ENCODE results near the gene ENDOG. TPM values are rescaled to one million over a fixed set of nuclear protein-coding genes. Genes with fewer than 3 reads are reported as not detected.
"Not testable (repeated sequence)": the region's sequence is repeated elsewhere in the genome, so short reads cannot be mapped to it uniquely, and the experiment has no call there.

The ENDOG gene
- total and polyA plus RNA-seq, 3 donors from 2014 or later, result 28.9 to 33.9 (median 30.4) TPM

DNA sequence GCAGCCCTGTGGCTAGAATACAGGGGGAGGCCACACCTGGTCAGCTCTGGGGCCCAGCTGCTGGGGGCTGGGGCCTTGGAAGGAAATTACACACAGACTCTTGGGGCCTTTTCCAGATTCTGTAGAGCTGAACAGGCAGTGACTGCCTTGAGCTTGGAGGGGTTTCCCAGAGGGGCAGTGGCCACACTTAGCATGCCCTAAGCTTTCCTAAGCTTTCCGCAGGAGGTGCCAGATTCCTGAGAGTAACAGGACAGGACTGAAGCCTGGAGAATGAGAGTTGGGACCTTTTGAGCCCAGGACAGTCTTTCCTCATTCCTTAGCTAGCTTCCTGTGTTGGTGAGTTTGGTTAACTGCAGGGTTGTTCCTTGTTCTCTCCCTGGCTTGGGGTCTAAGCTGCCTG, 29.9 kb upstream of the ENDOG start:
- Histone ChIP-seq H3K27me3 (no peaks in the 10 kb centered on the region), H3K4me1 (peaks cover 11% of the 10 kb centered on the region), H3K27ac (peak overlapping the region in 1 of 2 donors; percentile 84), H3K4me3 (no peak overlapping the region), H3K9me3 (no peaks in the 10 kb centered on the region), H3K36me3 (ENCODE audit: low read depth, missing control alignments) (no peaks in the 10 kb centered on the region)
- intact Hi-C loops (cut with DNase I; ENCODE audit: low total_unique reads), result no loop called here
- 89 to 94% methylated on average over 1 of the region's 1 CpG for WGBS, 2 donors
- TF ChIP-seq, protein P1, sequence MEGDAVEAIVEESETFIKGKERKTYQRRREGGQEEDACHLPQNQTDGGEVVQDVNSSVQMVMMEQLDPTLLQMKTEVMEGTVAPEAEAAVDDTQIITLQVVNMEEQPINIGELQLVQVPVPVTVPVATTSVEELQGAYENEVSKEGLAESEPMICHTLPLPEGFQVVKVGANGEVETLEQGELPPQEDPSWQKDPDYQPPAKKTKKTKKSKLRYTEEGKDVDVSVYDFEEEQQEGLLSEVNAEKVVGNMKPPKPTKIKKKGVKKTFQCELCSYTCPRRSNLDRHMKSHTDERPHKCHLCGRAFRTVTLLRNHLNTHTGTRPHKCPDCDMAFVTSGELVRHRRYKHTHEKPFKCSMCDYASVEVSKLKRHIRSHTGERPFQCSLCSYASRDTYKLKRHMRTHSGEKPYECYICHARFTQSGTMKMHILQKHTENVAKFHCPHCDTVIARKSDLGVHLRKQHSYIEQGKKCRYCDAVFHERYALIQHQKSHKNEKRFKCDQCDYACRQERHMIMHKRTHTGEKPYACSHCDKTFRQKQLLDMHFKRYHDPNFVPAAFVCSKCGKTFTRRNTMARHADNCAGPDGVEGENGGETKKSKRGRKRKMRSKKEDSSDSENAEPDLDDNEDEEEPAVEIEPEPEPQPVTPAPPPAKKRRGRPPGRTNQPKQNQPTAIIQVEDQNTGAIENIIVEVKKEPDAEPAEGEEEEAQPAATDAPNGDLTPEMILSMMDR (IDR thresholded peaks at IDR 0.05), result no peak
- no peak for TF ChIP-seq POLR2A (IDR thresholded peaks at IDR 0.05)
- DNase-seq, result no peak

DNA sequence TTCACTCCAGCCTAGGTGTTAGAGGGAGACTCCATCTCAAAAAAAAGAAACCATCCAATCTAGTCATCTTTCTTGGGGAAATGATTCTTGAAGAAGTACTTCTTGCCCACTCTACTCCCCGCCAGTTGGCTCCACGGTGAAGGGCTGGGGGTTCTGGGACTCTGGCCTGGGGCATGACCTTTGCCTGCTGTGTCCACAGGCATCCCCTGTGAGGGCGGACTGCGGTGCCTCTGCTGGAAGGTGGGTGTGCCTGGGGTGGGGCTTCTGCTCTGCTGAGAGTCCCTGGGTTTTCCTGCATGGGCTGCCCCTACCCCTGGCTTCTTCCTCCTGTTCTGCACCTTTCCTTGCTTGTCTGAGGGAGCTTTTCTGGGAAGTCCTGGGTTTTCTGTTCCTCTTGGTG, 27.8 kb upstream of the ENDOG start:
- H3K4me3 ChIP-seq, result no peak overlapping the region
- TF ChIP-seq POLR2A (IDR thresholded peaks at IDR 0.05), result no peak
- TF ChIP-seq, protein P1 (IDR thresholded peaks at IDR 0.05), result no peak
- intact Hi-C loops (cut with DNase I; ENCODE audit: low total_unique reads), result no loop called here
- no peak overlapping the region for H3K27ac ChIP-seq
- no peak for DNase-seq
- H3K4me1 ChIP-seq, result peaks cover 11% of the 10 kb centered on the region
- no peaks in the 10 kb centered on the region for H3K27me3 ChIP-seq
- H3K36me3 ChIP-seq (ENCODE audit: low read depth, missing control alignments), result no peaks in the 10 kb centered on the region
- H3K9me3 ChIP-seq, result no peaks in the 10 kb centered on the region
- 89 to 92% methylated on average over 4 of the region's 4 CpGs for WGBS, 2 donors

DNA sequence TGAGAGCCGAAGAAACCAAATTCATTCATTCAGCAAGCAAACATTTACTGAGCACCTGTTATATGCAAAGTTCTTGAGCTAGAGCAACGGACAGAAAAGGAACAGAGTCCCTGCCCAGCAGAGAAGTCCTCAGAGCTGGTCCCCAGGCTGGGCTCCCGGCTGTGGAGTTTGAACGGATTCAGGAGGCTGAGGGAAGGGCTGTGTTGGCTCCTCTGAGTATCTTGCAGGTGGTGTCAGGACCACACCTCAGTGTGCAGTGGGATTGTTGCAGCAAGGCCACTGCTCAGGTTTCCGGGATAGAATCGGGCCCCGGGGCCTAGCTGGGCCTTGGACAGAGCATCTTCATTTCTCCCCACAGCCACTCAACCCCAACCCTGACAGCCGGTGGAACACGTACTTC, 26.2 kb upstream of the ENDOG start:
- H3K9me3 ChIP-seq, result no peaks in the 10 kb centered on the region
- intact Hi-C loops (cut with DNase I; ENCODE audit: low total_unique reads), result no loop called here
- no peak overlapping the region for H3K4me3 ChIP-seq
- H3K27me3 ChIP-seq, result no peaks in the 10 kb centered on the region
- no peak overlapping the region for H3K27ac ChIP-seq
- 93 to 97% methylated on average over 7 to 9 of the region's 9 CpGs for WGBS, 2 donors
- peaks cover 7% of the 10 kb centered on the region for H3K4me1 ChIP-seq
- no peak for TF ChIP-seq POLR2A (IDR thresholded peaks at IDR 0.05)
- TF ChIP-seq, protein P1 (IDR thresholded peaks at IDR 0.05), result no peak
- no peak for DNase-seq
- H3K36me3 ChIP-seq (ENCODE audit: low read depth, missing control alignments), result no peaks in the 10 kb centered on the region

DNA sequence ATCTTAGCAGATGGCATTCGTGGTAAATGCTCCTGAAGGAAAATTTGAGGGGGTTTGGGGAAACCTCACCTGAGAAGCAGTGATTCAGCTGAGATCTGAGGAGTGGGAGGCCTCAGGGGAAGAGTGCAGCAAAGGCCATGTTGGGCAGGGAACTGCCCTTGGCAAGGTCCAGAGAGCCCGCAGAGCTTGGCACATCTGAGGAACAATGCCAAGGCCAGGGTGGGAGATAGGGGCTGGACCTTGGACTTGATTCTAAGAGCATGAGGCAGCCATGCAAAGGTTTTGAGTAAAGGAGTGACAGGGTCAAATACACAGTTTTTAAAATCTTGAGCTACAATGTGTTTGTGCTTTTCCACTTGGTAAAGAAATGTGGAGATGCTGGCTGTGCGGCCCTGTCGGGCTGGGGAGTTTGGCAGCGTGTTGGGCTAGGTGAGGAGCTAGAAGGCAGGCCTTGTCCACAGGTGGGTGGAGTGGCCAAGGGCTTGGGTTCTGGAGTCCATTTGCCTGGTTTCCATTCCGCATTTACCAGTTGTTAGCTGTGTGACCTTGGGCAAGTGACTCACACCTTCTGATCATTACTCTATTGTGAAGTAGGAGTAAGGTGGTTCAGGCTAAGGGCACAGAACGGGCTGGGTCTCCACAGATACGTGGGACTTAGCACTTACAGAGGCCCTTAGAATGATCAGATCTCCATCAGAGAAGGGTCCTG, 25.2 kb upstream of the ENDOG start:
- H3K27ac ChIP-seq, result no peak overlapping the region
- no peaks in the 10 kb centered on the region for H3K36me3 ChIP-seq (ENCODE audit: low read depth, missing control alignments)
- no peak for TF ChIP-seq POLR2A (IDR thresholded peaks at IDR 0.05)
- TF ChIP-seq, protein P1 (IDR thresholded peaks at IDR 0.05), result no peak

DNA sequence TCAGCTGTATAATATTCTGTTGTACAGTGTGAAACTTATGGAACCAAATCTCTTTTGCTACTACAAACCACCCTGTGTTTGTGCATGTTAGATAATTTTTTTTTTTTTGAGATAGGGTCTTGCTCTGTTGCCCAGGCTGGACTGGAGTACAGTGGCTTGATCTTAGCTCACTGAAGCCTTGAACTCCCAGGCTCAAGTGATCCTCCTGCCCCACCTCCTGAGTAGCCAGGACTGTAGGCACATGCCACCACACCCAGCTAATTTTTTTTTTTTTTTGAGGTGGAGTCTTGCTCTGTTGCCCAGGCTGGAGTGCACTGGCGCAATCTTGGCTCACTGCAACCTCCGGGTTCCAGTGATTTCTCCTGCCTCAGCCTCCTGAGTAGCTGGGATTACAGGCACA, 23.3 kb upstream of the ENDOG start:
- H3K4me3 ChIP-seq; H3K9me3 ChIP-seq; intact Hi-C loops (cut with DNase I; ENCODE audit: low total_unique reads); H3K27ac ChIP-seq; H3K36me3 ChIP-seq (ENCODE audit: low read depth, missing control alignments); H3K27me3 ChIP-seq; H3K4me1 ChIP-seq; DNase-seq: not testable (repeated sequence)
- 48 to 50% methylated on average over 2 of the region's 2 CpGs for WGBS, 2 donors

More for the DNA sequence above, 25.2 kb upstream of the ENDOG start:
- WGBS, 2 donors, result 80 to 85% methylated on average over 8 of the region's 8 CpGs
- intact Hi-C loops (cut with DNase I; ENCODE audit: low total_unique reads), result no loop called here
- no peaks in the 10 kb centered on the region for H3K9me3 ChIP-seq
- no peak overlapping the region for H3K4me3 ChIP-seq
- H3K4me1 ChIP-seq, result peaks cover 3% of the 10 kb centered on the region
- H3K27me3 ChIP-seq, result no peaks in the 10 kb centered on the region
- DNase-seq, result no peak

Data from testis (tissue), 3 donors.